Measurements from ENCODE around the gene PLCB4. TPM values are rescaled to one million over a fixed set of nuclear protein-coding genes. Genes with fewer than 3 reads are reported as not detected.

PLCB4 gene
- total RNA-seq, 1 donor from 2014 or later = 1.1 TPM

GRCh38 chr20:9330151-9330550 is 261.3 kb downstream of the PLCB4 start:
- no peak for ATAC-seq

GRCh38 chr20:9331707-9332435 is 263.0 kb downstream of the PLCB4 start:
- no peak for ATAC-seq

- no peak for ATAC-seq
Observed at GRCh38 chr20:9332791-9333479, 264.0 kb downstream of the PLCB4 start.

- no peak for ATAC-seq
Observed at GRCh38 chr20:9334866-9335265, 266.0 kb downstream of the PLCB4 start.

GRCh38 chr20:9338101-9338500 is 269.2 kb downstream of the PLCB4 start:
- ATAC-seq = no peak

- ATAC-seq = no peak
Observed at GRCh38 chr20:9339708-9340107, 270.8 kb downstream of the PLCB4 start.

GRCh38 chr20:9342651-9343050 is 273.8 kb downstream of the PLCB4 start:
- ATAC-seq = no peak

- no peak for ATAC-seq
Observed at GRCh38 chr20:9344083-9344920, 275.4 kb downstream of the PLCB4 start.

- ATAC-seq = no peak
Observed at GRCh38 chr20:9348316-9348715, 279.4 kb downstream of the PLCB4 start.

GRCh38 chr20:9348747-9349146 is 279.9 kb downstream of the PLCB4 start:
- no peak for ATAC-seq

GRCh38 chr20:9349249-9349648 is 280.4 kb downstream of the PLCB4 start:
- ATAC-seq = no peak

- no peak for ATAC-seq
Observed at GRCh38 chr20:9352739-9353138, 283.9 kb downstream of the PLCB4 start.

GRCh38 chr20:9353180-9353915 is 284.5 kb downstream of the PLCB4 start:
- no peak for ATAC-seq

- no peak for ATAC-seq
Observed at GRCh38 chr20:9353916-9354276, 285.0 kb downstream of the PLCB4 start.

- no peak for ATAC-seq
Observed at GRCh38 chr20:9354579-9354978, 285.7 kb downstream of the PLCB4 start.

GRCh38 chr20:9358001-9358400 is 289.1 kb downstream of the PLCB4 start:
- ATAC-seq = no peak

GRCh38 chr20:9359561-9360308 is 290.8 kb downstream of the PLCB4 start:
- no peak for ATAC-seq

- no peak for ATAC-seq
Observed at GRCh38 chr20:9360431-9360830, 291.5 kb downstream of the PLCB4 start.

- ATAC-seq = no peak
Observed at GRCh38 chr20:9363673-9364072, 294.8 kb downstream of the PLCB4 start.

GRCh38 chr20:9367328-9367727 is 298.4 kb downstream of the PLCB4 start:
- no peak for ATAC-seq

GRCh38 chr20:9367746-9368145 is 298.9 kb downstream of the PLCB4 start:
- no peak for ATAC-seq

GRCh38 chr20:9368893-9369292 is 300.0 kb downstream of the PLCB4 start:
- no peak for ATAC-seq

All from esophagus mucosa (tissue), 1 donor.